Osteoblast (primary cell): ENCODE results near the gene ACOT6. TPM values are rescaled to one million over a fixed set of nuclear protein-coding genes. Genes with fewer than 3 reads are reported as not detected.

Source experiments
- DNase-seq: peaks from one replicate; pipeline ENCODE4 v3.0.0; 2011; ENCODE audit warnings: low spot score, mixed read lengths; ENCODE audit not compliant: insufficient read length; ENCODE audit errors: missing footprints
- H2AFZ ChIP-seq: 2 replicates; pipeline ENCODE4 v1.6.0; 2011; ENCODE audit warnings: mild to moderate bottlenecking, low read length
- H3K27ac ChIP-seq: 2 replicates; pipeline ENCODE4 v1.5.1; 2011; ENCODE audit warnings: mild to moderate bottlenecking, low read depth, low read length, moderate library complexity
- H3K27me3 ChIP-seq: 2 replicates; pipeline ENCODE4 v1.6.0; 2012; ENCODE audit warnings: mild to moderate bottlenecking, control low read depth, inconsistent platforms, low read length, moderate library complexity; ENCODE audit not compliant: insufficient read depth
- H3K36me3 ChIP-seq: 2 replicates; pipeline ENCODE4 v1.5.1; 2011; ENCODE audit warnings: mild to moderate bottlenecking, low read length, control low read depth, moderate library complexity; ENCODE audit not compliant: insufficient read depth
- H3K4me1 ChIP-seq: 2 replicates; pipeline ENCODE4 v1.5.1; 2011; ENCODE audit warnings: mild to moderate bottlenecking, low read length, control low read depth, moderate library complexity; ENCODE audit not compliant: insufficient read depth
- H3K4me2 ChIP-seq: 2 replicates; pipeline ENCODE4 v1.6.0; 2011; ENCODE audit warnings: mild to moderate bottlenecking, low read length; ENCODE audit not compliant: insufficient read depth
- H3K4me3 ChIP-seq: fragments of 200-600 bp; sonication (generic); 3 replicates; pipeline ENCODE4 v1.5.1; 2012; ENCODE audit warnings: mild to moderate bottlenecking, low read length, inconsistent platforms; ENCODE audit not compliant: insufficient read depth
- H3K79me2 ChIP-seq: 2 replicates; pipeline ENCODE4 v1.6.0; 2012; ENCODE audit warnings: mild to moderate bottlenecking, low read length, control low read depth, inconsistent platforms; ENCODE audit not compliant: insufficient read depth
- H3K9me3 ChIP-seq: 2 replicates; pipeline ENCODE4 v1.5.1; 2011; ENCODE audit warnings: low read depth, low read length, control low read depth
- H4K20me1 ChIP-seq: 2 replicates; pipeline ENCODE4 v1.6.0; 2012; ENCODE audit warnings: mild to moderate bottlenecking, low read length, control low read depth; ENCODE audit not compliant: insufficient read depth
- total RNA-seq: library from RNA; depleted of rRNA; stranded (reverse); fragments of >200 nt; gene quantifications from 2 replicates; pipeline ENCODE4 v1.2.3, GENCODE V29; 2012
- TF ChIP-seq, protein P1 (sequence below): IDR thresholded peaks from 2 replicates; pipeline ENCODE4 v1.5.1; 2011; ENCODE audit warnings: mild to moderate bottlenecking, low read depth, low read length, moderate library complexity; ENCODE audit errors: extremely low read depth

ACOT6 gene
- total RNA-seq, 1 donor = not detected

DNA sequence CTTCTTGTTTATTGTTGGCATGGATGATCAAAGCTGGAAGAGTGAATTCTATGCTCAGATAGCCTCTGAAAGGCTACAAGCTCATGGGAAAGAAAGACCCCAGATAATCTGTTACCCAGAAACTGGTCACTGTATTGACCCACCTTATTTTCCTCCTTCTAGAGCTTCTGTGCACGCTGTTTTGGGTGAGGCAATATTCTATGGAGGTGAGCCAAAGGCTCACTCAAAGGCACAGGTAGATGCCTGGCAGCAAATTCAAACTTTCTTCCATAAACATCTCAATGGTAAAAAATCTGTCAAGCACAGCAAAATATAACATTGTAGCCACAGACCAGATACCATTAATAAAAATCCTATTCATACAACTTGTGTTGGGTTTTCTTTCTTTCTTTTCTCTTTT, 7.2 kb downstream of the ACOT6 start:
- H3K36me3 ChIP-seq = no peaks in the 10 kb centered on the region
- H3K27ac ChIP-seq = no peak overlapping the region
- H4K20me1 ChIP-seq = no peaks in the 10 kb centered on the region
- H3K27me3 ChIP-seq = no peaks in the 10 kb centered on the region
- H2AFZ ChIP-seq = no peak overlapping the region
- H3K4me2 ChIP-seq = no peak overlapping the region
- H3K4me1 ChIP-seq = no peaks in the 10 kb centered on the region
- TF ChIP-seq, protein P1, sequence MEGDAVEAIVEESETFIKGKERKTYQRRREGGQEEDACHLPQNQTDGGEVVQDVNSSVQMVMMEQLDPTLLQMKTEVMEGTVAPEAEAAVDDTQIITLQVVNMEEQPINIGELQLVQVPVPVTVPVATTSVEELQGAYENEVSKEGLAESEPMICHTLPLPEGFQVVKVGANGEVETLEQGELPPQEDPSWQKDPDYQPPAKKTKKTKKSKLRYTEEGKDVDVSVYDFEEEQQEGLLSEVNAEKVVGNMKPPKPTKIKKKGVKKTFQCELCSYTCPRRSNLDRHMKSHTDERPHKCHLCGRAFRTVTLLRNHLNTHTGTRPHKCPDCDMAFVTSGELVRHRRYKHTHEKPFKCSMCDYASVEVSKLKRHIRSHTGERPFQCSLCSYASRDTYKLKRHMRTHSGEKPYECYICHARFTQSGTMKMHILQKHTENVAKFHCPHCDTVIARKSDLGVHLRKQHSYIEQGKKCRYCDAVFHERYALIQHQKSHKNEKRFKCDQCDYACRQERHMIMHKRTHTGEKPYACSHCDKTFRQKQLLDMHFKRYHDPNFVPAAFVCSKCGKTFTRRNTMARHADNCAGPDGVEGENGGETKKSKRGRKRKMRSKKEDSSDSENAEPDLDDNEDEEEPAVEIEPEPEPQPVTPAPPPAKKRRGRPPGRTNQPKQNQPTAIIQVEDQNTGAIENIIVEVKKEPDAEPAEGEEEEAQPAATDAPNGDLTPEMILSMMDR = no peak
- DNase-seq = no peak
- H3K79me2 ChIP-seq = no peaks in the 10 kb centered on the region
- no peaks in the 10 kb centered on the region for H3K9me3 ChIP-seq
- no peak overlapping the region for H3K4me3 ChIP-seq

GRCh38 chr14:73620268-73620667, 8.0 kb downstream of the ACOT6 start:
- no peaks in the 10 kb centered on the region for H3K36me3 ChIP-seq

GRCh38 chr14:73623504-73624054, 11.3 kb downstream of the ACOT6 start:
- H2AFZ ChIP-seq = no peak overlapping the region
- no peaks in the 10 kb centered on the region for H3K4me1 ChIP-seq
- H4K20me1 ChIP-seq = no peaks in the 10 kb centered on the region
- no peaks in the 10 kb centered on the region for H3K36me3 ChIP-seq
- H3K27me3 ChIP-seq = no peaks in the 10 kb centered on the region
- H3K4me3 ChIP-seq = no peak overlapping the region
- H3K79me2 ChIP-seq = no peaks in the 10 kb centered on the region
- DNase-seq = no peak
- H3K27ac ChIP-seq = no peak overlapping the region
- TF ChIP-seq, protein P1 = no peak
- H3K4me2 ChIP-seq = no peak overlapping the region
- no peaks in the 10 kb centered on the region for H3K9me3 ChIP-seq

More at GRCh38 chr14:73620268-73620667, 8.0 kb downstream of the ACOT6 start:
- DNase-seq = no peak
- Histone ChIP-seq H4K20me1 (no peaks in the 10 kb centered on the region), H3K4me1 (no peaks in the 10 kb centered on the region), H3K79me2 (no peaks in the 10 kb centered on the region), H3K27ac (no peak overlapping the region), H3K9me3 (no peaks in the 10 kb centered on the region), H3K4me3 (no peak overlapping the region), H2AFZ (no peak overlapping the region), H3K27me3 (no peaks in the 10 kb centered on the region), H3K4me2 (no peak overlapping the region)
- TF ChIP-seq, protein P1 = no peak

DNA sequence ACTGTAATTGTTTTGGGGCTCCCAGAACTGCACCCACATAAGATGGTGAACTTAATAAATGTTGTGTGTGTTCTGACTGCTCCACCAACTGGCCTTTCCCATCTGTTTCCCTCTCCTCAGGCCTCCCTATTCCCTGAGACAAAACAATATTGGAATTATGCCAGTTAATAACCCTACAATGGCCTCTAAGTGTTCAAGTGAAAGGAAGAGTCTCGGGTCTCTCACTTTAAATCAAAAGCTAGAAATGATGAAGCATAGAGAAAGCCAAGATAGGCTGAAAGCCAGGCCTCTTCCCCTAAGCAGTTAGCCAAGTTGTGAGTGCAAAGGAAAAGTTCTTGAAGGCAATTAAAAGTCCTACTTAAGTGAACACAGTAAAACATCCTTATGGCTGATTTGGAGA, 13.4 kb downstream of the ACOT6 start:
- Histone ChIP-seq H3K79me2 (no peaks in the 10 kb centered on the region), H3K27ac (no peak overlapping the region), H3K9me3 (no peaks in the 10 kb centered on the region), H3K4me2 (no peak overlapping the region), H3K36me3 (no peaks in the 10 kb centered on the region), H3K27me3 (no peaks in the 10 kb centered on the region), H3K4me3 (no peak overlapping the region), H4K20me1 (no peaks in the 10 kb centered on the region), H2AFZ (no peak overlapping the region), H3K4me1 (no peaks in the 10 kb centered on the region)
- no peak for DNase-seq
- TF ChIP-seq, protein P1 = no peak
